DND-41 (cell line): ENCODE data around the gene FAM72B.
"Not testable (repeated sequence)": the region's sequence is repeated elsewhere in the genome, so short reads cannot be mapped to it uniquely, and the experiment has no call there.

Source experiments
- CTCF ChIP-seq: IDR thresholded peaks from 2 replicates; pipeline ENCODE4 v1.5.1; 2012; ENCODE audit warnings: borderline replicate concordance, low read length, moderate library complexity, mild to moderate bottlenecking; ENCODE audit not compliant: poor library complexity, severe bottlenecking; ENCODE audit errors: extremely low read depth
- EZH2 ChIP-seq: IDR thresholded peaks from 3 replicates; pipeline ENCODE4 v1.6.1; 2012; ENCODE audit warnings: borderline replicate concordance, low read depth, mild to moderate bottlenecking, moderate library complexity, low read length, inconsistent platforms; ENCODE audit not compliant: severe bottlenecking

DNA sequence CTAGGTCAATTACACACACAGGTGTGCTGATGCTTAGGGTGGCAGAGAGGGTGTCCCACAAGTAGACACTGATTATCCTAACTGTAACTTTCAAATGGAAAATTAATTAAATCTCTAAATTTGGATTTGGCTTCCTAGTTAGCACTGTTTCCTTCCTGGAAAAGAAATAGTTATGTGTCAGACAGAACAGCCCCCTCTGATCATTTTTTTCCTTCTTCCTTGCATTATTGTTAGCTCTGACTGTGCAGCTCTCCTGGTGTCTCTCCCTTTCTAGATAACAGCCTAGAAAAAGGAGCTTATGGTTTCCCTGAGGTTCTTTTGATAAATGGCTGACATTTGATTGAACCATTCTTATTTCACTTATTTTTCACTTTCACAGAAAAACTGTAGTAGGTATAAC, 31.4 kb downstream of the FAM72B start:
- not testable (repeated sequence) for TF ChIP-seq CTCF, EZH2
